ENCODE results near the gene HSD11B2. TPM values are rescaled to one million over a fixed set of nuclear protein-coding genes. Genes with fewer than 3 reads are reported as not detected.

The HSD11B2 gene
- total RNA-seq, 1 donor from 2014 or later: 2.6 TPM

DNA sequence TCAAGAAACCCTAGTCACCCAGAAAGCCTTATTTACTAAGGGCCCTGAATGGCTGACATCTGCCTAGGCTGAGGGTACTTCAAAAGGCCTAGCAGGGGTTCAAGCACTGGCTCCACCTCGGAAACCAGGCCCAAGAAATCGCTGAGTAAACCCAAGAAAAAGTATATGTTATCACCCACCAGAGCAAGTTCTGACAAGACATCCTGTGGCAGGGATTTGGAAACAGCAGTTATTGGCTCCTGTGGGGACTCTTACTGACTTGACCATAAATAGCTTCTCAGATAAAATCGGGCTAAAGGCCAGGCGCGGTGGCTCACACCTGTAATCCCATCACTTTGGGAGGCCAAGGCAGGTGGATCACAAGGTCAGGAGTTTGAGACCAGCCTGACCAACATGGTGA is 37.8 kb downstream of the HSD11B2 start:
- Histone ChIP-seq H3K9ac (ENCODE audit: low read depth in 1 of 3, low read length in 3 of 3) (no peak overlapping the region), H3K4me3 (ENCODE audit: low read length in 3 of 3) (no peak overlapping the region), H3K9me3 (ENCODE audit: control insufficient read depth in 3 of 3, low read length in 3 of 3) (no peaks in the 10 kb centered on the region), H3K4me1 (ENCODE audit: control insufficient read depth in 3 of 3, insufficient read depth in 3 of 3, low read length in 3 of 3) (peaks cover 58 to 76% (median 60%) of the 10 kb centered on the region in 3 donors), H3K36me3 (ENCODE audit: control insufficient read depth in 3 of 3, insufficient read depth in 3 of 3, low read length in 3 of 3) (no peaks in the 10 kb centered on the region), H3K27ac (ENCODE audit: low read depth, low read length) (no peak overlapping the region), H3K27me3 (ENCODE audit: control insufficient read depth in 3 of 3, insufficient read depth in 3 of 3, low read length in 3 of 3) (no peaks in the 10 kb centered on the region)

DNA sequence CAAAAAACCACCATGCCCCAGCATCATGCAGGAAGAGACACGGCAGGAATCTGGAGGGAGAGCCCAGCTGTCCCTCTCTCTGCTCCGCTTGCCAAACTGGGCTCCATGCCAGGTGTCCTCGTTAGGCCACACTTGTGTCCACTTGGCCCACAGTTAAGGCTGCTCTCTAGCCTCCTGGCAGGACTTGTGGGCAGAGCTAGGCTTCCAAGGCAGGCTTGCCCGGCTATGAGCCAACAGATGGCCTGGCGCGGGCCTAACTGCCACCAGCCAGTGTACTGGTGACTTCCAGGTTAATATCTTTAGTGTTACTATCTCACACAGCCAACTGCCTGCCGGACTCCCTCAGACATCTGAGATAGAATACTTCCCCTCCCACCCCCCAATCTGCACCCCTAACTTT is 39.4 kb downstream of the HSD11B2 start:
- Histone ChIP-seq H3K4me1 (ENCODE audit: control insufficient read depth in 3 of 3, insufficient read depth in 3 of 3, low read length in 3 of 3) (peaks cover 51 to 76% (median 53%) of the 10 kb centered on the region in 3 donors), H3K36me3 (ENCODE audit: control insufficient read depth in 3 of 3, insufficient read depth in 3 of 3, low read length in 3 of 3) (no peaks in the 10 kb centered on the region), H3K9ac (ENCODE audit: low read depth in 1 of 3, low read length in 3 of 3) (no peak overlapping the region), H3K27ac (ENCODE audit: low read depth, low read length) (peak overlapping the region; percentile 10), H3K4me3 (ENCODE audit: low read length in 3 of 3) (no peak overlapping the region), H3K9me3 (ENCODE audit: control insufficient read depth in 3 of 3, low read length in 3 of 3) (no peaks in the 10 kb centered on the region), H3K27me3 (ENCODE audit: control insufficient read depth in 3 of 3, insufficient read depth in 3 of 3, low read length in 3 of 3) (no peaks in the 10 kb centered on the region)

DNA sequence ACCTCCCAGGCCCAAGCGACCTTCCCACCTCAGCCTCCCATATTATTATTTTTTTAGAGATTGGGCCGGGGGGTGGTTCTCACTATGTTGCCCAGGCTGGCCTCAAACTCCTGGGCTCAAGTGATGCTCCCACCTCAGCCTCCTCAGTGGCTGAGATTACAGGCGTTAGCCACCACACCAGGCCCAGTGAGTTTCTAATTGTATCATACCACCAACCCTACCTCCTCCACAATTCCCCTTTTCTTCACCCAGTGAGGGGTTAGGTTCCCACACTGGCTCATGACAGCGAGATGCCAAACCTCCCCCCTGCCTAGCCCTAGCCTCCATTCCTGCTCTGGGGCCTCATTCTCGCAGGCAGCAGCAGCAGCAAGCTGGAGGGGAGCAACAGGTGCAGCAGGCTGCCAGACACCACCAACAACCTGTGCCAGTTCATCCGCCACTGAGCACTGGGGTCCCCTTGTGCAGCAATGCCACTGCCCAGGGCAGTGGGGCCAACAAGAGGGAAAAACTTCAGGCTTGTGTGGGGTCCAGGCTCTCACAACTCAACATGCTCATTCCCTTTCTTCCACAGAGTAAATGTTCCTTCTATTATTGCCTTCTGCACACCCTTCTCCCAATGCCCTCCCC is 41.0 kb downstream of the HSD11B2 start:
- Histone ChIP-seq H3K9me3 (ENCODE audit: control insufficient read depth in 3 of 3, low read length in 3 of 3) (no peaks in the 10 kb centered on the region), H3K27me3 (ENCODE audit: control insufficient read depth in 3 of 3, insufficient read depth in 3 of 3, low read length in 3 of 3) (no peaks in the 10 kb centered on the region), H3K4me1 (ENCODE audit: control insufficient read depth in 3 of 3, insufficient read depth in 3 of 3, low read length in 3 of 3) (peaks cover 51 to 70% (median 51%) of the 10 kb centered on the region in 3 donors), H3K4me3 (ENCODE audit: low read length in 3 of 3) (no peak overlapping the region), H3K36me3 (ENCODE audit: control insufficient read depth in 3 of 3, insufficient read depth in 3 of 3, low read length in 3 of 3) (no peaks in the 10 kb centered on the region), H3K9ac (ENCODE audit: low read depth in 1 of 3, low read length in 3 of 3) (peak overlapping the region in 1 of 3 donors; percentile 40), H3K27ac (ENCODE audit: low read depth, low read length) (no peak overlapping the region)

DNA sequence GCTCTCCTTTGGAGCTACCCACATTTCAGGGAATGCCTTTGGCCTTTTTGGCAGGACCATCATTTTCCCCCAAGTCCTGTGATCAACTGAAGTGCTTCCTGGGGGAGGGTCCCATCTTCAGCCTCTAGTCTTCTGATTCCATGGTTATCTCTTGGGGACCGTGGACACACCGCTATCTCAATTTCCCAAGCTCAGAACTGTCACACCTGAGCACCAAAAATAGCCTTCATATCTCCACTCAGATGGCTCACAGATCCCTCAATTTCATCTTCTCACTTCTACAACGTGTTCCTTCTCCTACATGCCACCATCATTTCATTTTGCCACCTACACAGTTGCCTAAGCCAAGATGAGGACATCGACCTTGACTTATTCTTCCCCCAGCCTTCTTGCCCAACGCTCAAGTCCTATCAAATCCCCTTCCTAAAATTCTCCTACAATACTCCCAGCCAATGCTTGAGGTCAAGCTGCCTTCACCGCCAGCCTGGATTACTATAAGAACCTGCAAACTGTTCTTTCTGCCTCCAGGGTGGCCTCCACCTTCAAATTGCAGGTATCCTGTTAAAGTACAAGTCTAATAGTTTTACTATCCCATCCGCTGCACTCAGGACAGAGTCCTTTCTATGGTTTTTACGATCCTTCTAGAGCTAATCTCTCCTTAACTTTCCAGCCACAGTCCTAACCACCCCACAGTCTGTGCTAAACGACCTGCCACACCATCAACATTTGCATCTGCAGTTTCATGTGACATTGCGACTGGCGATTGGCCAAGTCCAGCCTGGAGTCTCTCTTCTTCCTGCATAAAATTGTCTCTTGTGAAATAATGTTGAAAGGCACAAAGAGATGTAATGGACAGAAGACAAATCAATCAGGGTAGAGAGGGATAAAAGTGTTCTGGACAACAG is 43.9 kb downstream of the HSD11B2 start:
- H3K27me3 ChIP-seq (ENCODE audit: control insufficient read depth in 3 of 3, insufficient read depth in 3 of 3, low read length in 3 of 3): no peaks in the 10 kb centered on the region
- peaks cover 40 to 58% (median 46%) of the 10 kb centered on the region in 3 donors for H3K4me1 ChIP-seq (ENCODE audit: control insufficient read depth in 3 of 3, insufficient read depth in 3 of 3, low read length in 3 of 3)
- no peaks in the 10 kb centered on the region for H3K9me3 ChIP-seq (ENCODE audit: control insufficient read depth in 3 of 3, low read length in 3 of 3)
- no peak overlapping the region for H3K9ac ChIP-seq (ENCODE audit: low read depth in 1 of 3, low read length in 3 of 3)
- no peak overlapping the region for H3K27ac ChIP-seq (ENCODE audit: low read depth, low read length)
- peaks cover 0 to 2% (median 0%) of the 10 kb centered on the region in 3 donors for H3K36me3 ChIP-seq (ENCODE audit: control insufficient read depth in 3 of 3, insufficient read depth in 3 of 3, low read length in 3 of 3)
- H3K4me3 ChIP-seq (ENCODE audit: low read length in 3 of 3): no peak overlapping the region

DNA sequence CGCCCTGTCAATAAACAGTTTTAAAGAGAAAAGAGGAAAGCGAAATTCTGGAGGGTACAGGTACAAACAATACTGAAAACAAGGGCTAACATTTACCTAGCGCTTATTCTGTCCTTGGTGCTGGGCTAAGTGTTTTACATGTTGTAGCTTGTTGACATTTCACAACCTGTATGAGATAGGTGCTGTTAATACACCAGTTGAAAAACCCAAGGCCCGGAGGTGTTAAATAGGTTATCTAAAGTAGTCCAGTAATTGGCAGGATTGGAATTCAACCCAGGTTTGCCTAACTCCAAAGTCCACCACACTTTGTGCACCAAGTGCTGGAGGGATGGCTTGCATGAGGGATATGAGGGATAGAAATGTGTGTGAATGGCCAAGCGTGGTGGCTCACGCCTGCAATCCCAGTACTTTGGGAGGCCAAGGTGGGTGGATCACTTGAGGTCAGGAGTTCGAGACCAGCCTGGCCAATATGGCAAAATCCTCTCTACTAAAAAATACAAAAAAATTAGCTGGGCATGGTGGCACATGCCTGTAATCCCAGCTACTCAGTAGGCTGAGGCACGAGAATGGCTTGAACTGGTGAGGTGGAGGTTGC is 47.1 kb downstream of the HSD11B2 start:
- H3K36me3 ChIP-seq (ENCODE audit: control insufficient read depth in 3 of 3, insufficient read depth in 3 of 3, low read length in 3 of 3): peaks cover 0 to 2% (median 0%) of the 10 kb centered on the region in 3 donors
- H3K4me1 ChIP-seq (ENCODE audit: control insufficient read depth in 3 of 3, insufficient read depth in 3 of 3, low read length in 3 of 3): peaks cover 41 to 62% (median 44%) of the 10 kb centered on the region in 3 donors
- no peaks in the 10 kb centered on the region for H3K9me3 ChIP-seq (ENCODE audit: control insufficient read depth in 3 of 3, low read length in 3 of 3)
- H3K9ac ChIP-seq (ENCODE audit: low read depth in 1 of 3, low read length in 3 of 3): no peak overlapping the region
- H3K4me3 ChIP-seq (ENCODE audit: low read length in 3 of 3): no peak overlapping the region
- no peaks in the 10 kb centered on the region for H3K27me3 ChIP-seq (ENCODE audit: control insufficient read depth in 3 of 3, insufficient read depth in 3 of 3, low read length in 3 of 3)
- H3K27ac ChIP-seq (ENCODE audit: low read depth, low read length): no peak overlapping the region

DNA sequence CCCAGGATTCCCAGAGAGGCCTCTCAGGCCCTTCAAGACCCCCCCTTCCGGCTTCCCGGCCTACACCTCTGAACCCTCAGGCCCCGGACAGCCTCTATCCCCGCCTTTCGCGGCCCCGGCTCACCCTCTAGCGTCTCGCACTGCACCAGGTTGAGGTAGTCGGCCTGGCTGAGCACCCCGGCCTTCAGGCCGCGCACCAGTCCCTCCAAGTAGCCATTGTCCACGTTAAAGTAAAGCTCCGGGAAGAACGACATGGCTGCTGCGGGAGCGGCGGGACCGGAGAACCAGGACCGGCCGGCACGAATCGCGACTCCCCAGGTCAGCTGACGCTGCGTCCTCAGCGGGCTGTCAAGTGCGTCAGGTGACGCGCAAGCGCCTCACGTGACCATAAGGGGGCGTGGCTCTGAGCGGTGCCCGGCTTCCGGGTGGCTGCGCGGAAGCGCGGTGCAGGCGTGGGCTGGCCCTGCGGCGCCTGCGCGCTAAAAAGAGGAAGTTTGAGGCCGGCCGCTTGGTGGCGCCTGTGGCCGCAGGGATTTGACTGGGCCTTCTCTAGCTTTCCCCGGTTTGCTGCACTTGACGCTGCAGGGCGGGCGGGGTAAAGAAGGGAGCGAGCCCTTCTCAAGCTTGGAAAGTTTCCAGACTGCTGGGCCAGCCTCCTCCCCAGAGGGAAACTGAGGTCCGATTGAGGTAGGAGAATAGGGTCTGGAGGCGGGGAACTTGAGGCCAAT is 50.1 kb downstream of the HSD11B2 start, which contains the start of gene ATP6V0D1:
Gene ATP6V0D1 (minus strand): TSS at position 325 of the 728 bp plus-strand sequence. CDS start 71 bp downstream, at position 254.
- peak within 1 kb of the TSS; percentile 96 to 99 (median 96) for H3K9ac ChIP-seq (ENCODE audit: low read depth in 1 of 3, low read length in 3 of 3)
- peaks cover 28 to 39% (median 30%) of the 10 kb centered on the region in 3 donors for H3K4me1 ChIP-seq (ENCODE audit: control insufficient read depth in 3 of 3, insufficient read depth in 3 of 3, low read length in 3 of 3)
- peak within 1 kb of the TSS; percentile 94 to 100 (median 98) for H3K4me3 ChIP-seq (ENCODE audit: low read length in 3 of 3)
- H3K27me3 ChIP-seq (ENCODE audit: control insufficient read depth in 3 of 3, insufficient read depth in 3 of 3, low read length in 3 of 3): no peaks in the 10 kb centered on the region
- H3K27ac ChIP-seq (ENCODE audit: low read depth, low read length): peak within 1 kb of the TSS; percentile 99
- H3K36me3 ChIP-seq (ENCODE audit: control insufficient read depth in 3 of 3, insufficient read depth in 3 of 3, low read length in 3 of 3): peaks cover 0 to 13% (median 4%) of the 10 kb centered on the region in 3 donors
- no peaks in the 10 kb centered on the region for H3K9me3 ChIP-seq (ENCODE audit: control insufficient read depth in 3 of 3, low read length in 3 of 3)

DNA sequence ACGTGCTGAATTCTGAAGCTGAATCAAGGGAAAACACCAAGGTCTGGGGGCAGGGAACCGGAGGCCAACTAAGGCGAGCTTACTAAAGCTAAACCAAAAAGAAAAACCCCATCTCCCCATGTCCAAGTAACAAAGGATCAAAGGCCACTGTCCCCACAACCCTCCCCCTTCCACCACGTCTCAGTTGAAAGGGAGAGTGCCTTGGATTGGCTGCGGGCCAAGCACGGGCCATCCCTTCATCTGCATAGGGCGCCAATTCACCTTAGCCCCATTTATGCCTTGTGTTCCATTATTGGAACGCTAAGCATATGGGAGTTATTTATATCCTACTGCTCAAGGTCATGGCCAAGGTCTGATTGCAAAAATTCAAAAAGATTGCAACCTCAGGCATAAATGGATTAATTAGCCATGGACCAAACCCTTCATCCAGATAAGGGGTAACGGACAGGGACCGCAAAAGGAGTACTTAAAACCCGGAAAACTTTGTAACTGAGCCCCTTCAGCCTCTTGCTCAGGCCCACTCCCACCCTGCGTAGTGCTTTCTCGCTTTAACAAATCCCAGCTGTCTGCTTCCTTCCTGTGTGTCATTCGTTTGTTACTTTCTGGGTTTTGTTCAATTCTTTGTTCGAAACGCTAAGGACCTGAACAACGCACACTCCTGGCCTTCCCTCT is 50.8 kb downstream of the HSD11B2 start:
- peak overlapping the region; percentile 83 to 96 (median 90) for H3K9ac ChIP-seq (ENCODE audit: low read depth in 1 of 3, low read length in 3 of 3)
- no peaks in the 10 kb centered on the region for H3K9me3 ChIP-seq (ENCODE audit: control insufficient read depth in 3 of 3, low read length in 3 of 3)
- H3K27me3 ChIP-seq (ENCODE audit: control insufficient read depth in 3 of 3, insufficient read depth in 3 of 3, low read length in 3 of 3): no peaks in the 10 kb centered on the region
- H3K27ac ChIP-seq (ENCODE audit: low read depth, low read length): peak overlapping the region; percentile 81
- peak overlapping the region; percentile 81 to 86 (median 83) for H3K4me3 ChIP-seq (ENCODE audit: low read length in 3 of 3)
- peaks cover 0 to 13% (median 4%) of the 10 kb centered on the region in 3 donors for H3K36me3 ChIP-seq (ENCODE audit: control insufficient read depth in 3 of 3, insufficient read depth in 3 of 3, low read length in 3 of 3)
- peaks cover 27 to 39% (median 28%) of the 10 kb centered on the region in 3 donors for H3K4me1 ChIP-seq (ENCODE audit: control insufficient read depth in 3 of 3, insufficient read depth in 3 of 3, low read length in 3 of 3)

DNA sequence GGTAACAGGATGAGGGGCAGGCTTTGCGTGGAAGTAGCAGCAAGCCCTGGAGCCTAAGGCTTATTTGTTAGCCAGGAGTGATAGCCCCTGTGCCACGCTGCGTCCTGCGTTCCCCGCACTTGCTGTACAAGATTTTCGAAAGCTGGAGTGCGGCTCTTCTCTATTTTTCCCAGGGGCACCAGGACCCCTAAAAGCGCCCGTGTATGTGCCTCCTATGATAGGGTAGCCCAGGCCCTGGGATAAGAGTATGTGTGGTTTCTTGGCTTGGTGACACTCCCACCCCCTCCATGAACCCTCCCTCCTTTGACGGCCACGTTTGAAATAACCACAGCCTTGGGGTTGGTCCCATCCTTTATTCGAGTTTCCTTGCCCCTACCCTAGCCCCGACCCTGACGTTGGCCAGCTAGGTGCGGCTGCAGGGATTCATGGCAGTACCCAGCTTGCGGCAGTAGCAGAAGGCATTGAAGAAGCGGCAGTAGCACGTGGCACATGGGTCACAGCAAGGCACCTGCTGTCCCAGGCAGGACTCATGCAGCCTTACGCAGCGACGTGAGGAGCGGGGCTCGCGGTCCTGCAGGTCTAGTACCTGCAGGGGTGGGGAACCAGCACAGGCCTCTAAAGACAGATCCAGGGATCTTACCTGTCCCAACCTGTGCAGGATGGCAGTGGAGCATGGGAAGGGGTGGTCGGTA is 51.5 kb downstream of the HSD11B2 start:
- Histone ChIP-seq H3K9me3 (ENCODE audit: control insufficient read depth in 3 of 3, low read length in 3 of 3) (no peaks in the 10 kb centered on the region), H3K4me3 (ENCODE audit: low read length in 3 of 3) (peak overlapping the region; percentile 81 to 86 (median 83)), H3K27ac (ENCODE audit: low read depth, low read length) (no peak overlapping the region), H3K27me3 (ENCODE audit: control insufficient read depth in 3 of 3, insufficient read depth in 3 of 3, low read length in 3 of 3) (no peaks in the 10 kb centered on the region), H3K36me3 (ENCODE audit: control insufficient read depth in 3 of 3, insufficient read depth in 3 of 3, low read length in 3 of 3) (peaks cover 0 to 13% (median 4%) of the 10 kb centered on the region in 3 donors), H3K9ac (ENCODE audit: low read depth in 1 of 3, low read length in 3 of 3) (peak overlapping the region; percentile 72 to 96 (median 90)), H3K4me1 (ENCODE audit: control insufficient read depth in 3 of 3, insufficient read depth in 3 of 3, low read length in 3 of 3) (peaks cover 27 to 39% (median 28%) of the 10 kb centered on the region in 3 donors)

All from skeletal muscle tissue (tissue), 4 donors.